ENCODE data around the gene SAMMSON.

DNA sequence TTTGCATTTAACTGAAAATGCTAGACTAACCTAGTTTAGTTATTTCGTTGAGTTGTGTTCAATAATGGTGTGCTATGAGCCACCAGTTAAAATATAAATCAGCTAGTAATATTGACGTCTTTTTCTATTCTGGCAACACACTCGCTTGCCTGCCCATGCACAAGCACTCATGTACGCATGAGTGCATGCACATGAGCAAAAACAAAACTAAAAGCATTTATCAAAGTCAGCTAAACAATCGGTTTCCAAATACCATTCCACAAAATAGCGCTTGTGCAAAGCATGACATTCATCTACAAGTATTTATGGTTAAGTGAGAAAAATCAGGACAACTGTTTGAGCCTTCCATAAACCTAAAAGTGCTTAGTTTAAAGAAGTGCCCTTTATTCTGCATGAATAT, 13.1 kb upstream of the SAMMSON start:
- no peak for TF ChIP-seq EZH2 (IDR thresholded peaks at IDR 0.05; ENCODE audit: borderline replicate concordance, low read depth, low read length, poor library complexity, severe bottlenecking)
- TF ChIP-seq, protein P1, sequence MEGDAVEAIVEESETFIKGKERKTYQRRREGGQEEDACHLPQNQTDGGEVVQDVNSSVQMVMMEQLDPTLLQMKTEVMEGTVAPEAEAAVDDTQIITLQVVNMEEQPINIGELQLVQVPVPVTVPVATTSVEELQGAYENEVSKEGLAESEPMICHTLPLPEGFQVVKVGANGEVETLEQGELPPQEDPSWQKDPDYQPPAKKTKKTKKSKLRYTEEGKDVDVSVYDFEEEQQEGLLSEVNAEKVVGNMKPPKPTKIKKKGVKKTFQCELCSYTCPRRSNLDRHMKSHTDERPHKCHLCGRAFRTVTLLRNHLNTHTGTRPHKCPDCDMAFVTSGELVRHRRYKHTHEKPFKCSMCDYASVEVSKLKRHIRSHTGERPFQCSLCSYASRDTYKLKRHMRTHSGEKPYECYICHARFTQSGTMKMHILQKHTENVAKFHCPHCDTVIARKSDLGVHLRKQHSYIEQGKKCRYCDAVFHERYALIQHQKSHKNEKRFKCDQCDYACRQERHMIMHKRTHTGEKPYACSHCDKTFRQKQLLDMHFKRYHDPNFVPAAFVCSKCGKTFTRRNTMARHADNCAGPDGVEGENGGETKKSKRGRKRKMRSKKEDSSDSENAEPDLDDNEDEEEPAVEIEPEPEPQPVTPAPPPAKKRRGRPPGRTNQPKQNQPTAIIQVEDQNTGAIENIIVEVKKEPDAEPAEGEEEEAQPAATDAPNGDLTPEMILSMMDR (conservative IDR thresholded peaks at IDR 0.05; ENCODE audit: low read depth, low read length), result no peak

Measured in A673 (cell line).